ENCODE data around the gene MPIG6B. TPM values are rescaled to one million over a fixed set of nuclear protein-coding genes. Genes with fewer than 3 reads are reported as not detected.

Gene MPIG6B
- total RNA-seq, 2 experiments from 2014 or later, result not detected

DNA sequence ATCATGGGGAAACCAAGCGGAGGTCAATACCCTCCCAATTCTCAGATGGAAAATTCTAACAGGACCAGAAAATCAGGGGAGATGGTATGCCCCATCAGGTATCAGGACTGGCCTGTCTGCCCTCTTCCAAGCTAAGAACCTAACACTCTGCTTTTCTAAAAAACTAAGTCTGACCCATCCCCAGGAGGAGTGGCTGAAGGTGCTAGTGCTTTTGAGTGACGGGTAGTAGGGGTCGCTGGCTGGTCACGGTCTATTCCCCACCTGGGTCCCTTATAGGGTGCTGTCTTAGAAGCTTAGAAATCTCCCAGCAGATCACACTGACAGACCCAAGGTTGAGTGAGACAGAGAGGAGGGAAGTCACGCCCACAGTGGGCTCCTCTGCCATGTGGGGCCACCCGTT lies 29.6 kb upstream of the MPIG6B start:
- Histone ChIP-seq H3K36me3 (ENCODE audit: insufficient read depth, low read length) (peaks cover 71% of the 10 kb centered on the region), H3K4me1 (ENCODE audit: insufficient read depth, low read length, poor library complexity, severe bottlenecking) (peaks cover 12% of the 10 kb centered on the region), H3K4me2 (ENCODE audit: low read length) (no peak overlapping the region), H3K9me2 (ENCODE audit: insufficient read depth, low read length) (no peaks in the 10 kb centered on the region), H3K27ac (ENCODE audit: low read depth, low read length, poor library complexity, severe bottlenecking) (no peak overlapping the region), H2AFZ (ENCODE audit: low read length) (no peak overlapping the region), H4K20me1 (ENCODE audit: insufficient read depth, low read length) (no peaks in the 10 kb centered on the region), H3K9me3 (ENCODE audit: low read length) (no peaks in the 10 kb centered on the region), H3K4me3 (ENCODE audit: low read depth, low read length, poor library complexity, severe bottlenecking) (no peak overlapping the region), H3K79me2 (ENCODE audit: insufficient read depth, low read depth, low read length) (no peaks in the 10 kb centered on the region)
- POLR2A ChIA-PET, result interaction anchor here (0.6 kb wide), 1 partner anchor 21 kb away, joined by 3 read pairs; no protein-coding TSS in a partner anchor
- no peak for TF ChIP-seq EZH2phosphoT487 (IDR thresholded peaks at IDR 0.05; ENCODE audit: borderline replicate concordance, low read depth, low read length)
- TF ChIP-seq, protein P1, sequence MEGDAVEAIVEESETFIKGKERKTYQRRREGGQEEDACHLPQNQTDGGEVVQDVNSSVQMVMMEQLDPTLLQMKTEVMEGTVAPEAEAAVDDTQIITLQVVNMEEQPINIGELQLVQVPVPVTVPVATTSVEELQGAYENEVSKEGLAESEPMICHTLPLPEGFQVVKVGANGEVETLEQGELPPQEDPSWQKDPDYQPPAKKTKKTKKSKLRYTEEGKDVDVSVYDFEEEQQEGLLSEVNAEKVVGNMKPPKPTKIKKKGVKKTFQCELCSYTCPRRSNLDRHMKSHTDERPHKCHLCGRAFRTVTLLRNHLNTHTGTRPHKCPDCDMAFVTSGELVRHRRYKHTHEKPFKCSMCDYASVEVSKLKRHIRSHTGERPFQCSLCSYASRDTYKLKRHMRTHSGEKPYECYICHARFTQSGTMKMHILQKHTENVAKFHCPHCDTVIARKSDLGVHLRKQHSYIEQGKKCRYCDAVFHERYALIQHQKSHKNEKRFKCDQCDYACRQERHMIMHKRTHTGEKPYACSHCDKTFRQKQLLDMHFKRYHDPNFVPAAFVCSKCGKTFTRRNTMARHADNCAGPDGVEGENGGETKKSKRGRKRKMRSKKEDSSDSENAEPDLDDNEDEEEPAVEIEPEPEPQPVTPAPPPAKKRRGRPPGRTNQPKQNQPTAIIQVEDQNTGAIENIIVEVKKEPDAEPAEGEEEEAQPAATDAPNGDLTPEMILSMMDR (conservative IDR thresholded peaks at IDR 0.05; ENCODE audit: low read length), result no peak
- no TSS peak for BruUV-seq (replicated peaks)
- CTCF ChIA-PET (ENCODE audit: unreplicated experiment), result interaction anchor here (0.6 kb wide), 1 partner anchor 356 kb away, joined by 3 read pairs; no protein-coding TSS in a partner anchor
- DNase-seq (ENCODE audit: low spot score), result no peak
- intact Hi-C loops (cut with micrococcal nuclease; ENCODE audit: unreplicated experiment), result no loop called here

DNA sequence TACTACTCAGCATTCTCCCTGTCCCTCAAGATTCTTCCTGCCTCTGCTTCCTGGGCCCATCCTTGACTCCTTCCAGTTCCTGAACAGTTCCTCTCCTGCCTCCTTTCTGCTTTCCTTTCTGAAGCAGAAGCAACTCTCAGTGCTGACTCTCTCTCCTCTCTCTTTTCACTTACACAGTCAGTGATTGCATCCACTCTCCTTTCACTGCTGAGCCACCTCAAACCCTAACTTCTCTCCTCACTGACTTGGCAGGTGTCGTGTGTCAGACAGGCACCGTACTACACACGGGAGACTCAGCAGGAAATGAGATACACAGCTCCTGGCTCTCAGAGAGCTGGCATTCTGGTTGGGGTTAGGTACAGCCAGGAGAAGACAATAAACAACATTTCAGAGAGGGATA lies 25.6 kb upstream of the MPIG6B start:
- no peaks in the 10 kb centered on the region for H3K9me2 ChIP-seq (ENCODE audit: insufficient read depth, low read length)
- peaks cover 51% of the 10 kb centered on the region for H3K36me3 ChIP-seq (ENCODE audit: insufficient read depth, low read length)
- CTCF ChIA-PET (ENCODE audit: unreplicated experiment), result no interaction called here
- no peak overlapping the region for H3K4me3 ChIP-seq (ENCODE audit: low read depth, low read length, poor library complexity, severe bottlenecking)
- intact Hi-C loops (cut with micrococcal nuclease; ENCODE audit: unreplicated experiment), result no loop called here
- no peaks in the 10 kb centered on the region for H4K20me1 ChIP-seq (ENCODE audit: insufficient read depth, low read length)
- H3K79me2 ChIP-seq (ENCODE audit: insufficient read depth, low read depth, low read length), result peaks cover 11% of the 10 kb centered on the region; the same call in 1 of the 2 replicates
- H3K9me3 ChIP-seq (ENCODE audit: low read length), result no peaks in the 10 kb centered on the region
- POLR2A ChIA-PET, result no interaction called here
- no TSS peak for BruUV-seq (replicated peaks)
- no peak overlapping the region for H3K4me2 ChIP-seq (ENCODE audit: low read length)
- no peak for DNase-seq (ENCODE audit: low spot score)
- TF ChIP-seq, protein P1 (conservative IDR thresholded peaks at IDR 0.05; ENCODE audit: low read length), result no peak
- TF ChIP-seq EZH2phosphoT487 (IDR thresholded peaks at IDR 0.05; ENCODE audit: borderline replicate concordance, low read depth, low read length), result no peak
- no peak overlapping the region for H2AFZ ChIP-seq (ENCODE audit: low read length)
- peaks cover 15% of the 10 kb centered on the region for H3K4me1 ChIP-seq (ENCODE audit: insufficient read depth, low read length, poor library complexity, severe bottlenecking)
- H3K27ac ChIP-seq (ENCODE audit: low read depth, low read length, poor library complexity, severe bottlenecking), result no peak overlapping the region

DNA sequence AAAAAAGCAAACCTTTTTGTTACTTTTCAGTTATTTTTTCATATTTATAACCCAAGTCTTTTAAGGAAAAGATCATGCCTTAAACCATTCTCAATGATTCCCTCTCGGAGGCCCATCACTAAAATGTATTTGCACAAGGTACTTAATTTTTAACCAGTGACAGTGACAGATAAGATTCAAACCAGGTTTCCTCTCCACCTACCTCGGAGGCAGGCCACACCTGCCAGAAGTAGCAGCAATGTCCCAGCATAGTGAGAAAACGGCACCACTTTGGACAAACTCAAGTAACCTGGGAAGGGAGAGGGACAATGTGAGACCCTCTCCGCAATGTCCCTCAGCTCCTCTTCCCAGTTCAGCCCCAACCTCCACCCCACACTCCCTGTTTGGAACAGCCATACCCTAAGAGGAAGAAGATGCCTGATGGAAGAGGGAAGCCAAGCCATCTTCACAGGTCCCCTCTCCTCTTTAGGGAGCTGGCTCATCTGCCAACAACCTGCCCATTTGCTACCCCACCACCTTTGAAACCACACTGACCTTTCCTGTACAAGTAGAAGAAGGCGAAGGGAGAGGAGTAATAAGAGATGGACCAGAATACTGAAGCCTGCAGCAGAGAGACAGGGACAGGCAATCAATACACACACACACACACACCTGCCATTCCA lies 22.3 kb upstream of the MPIG6B start:
- DNase-seq (ENCODE audit: low spot score), result no peak
- Histone ChIP-seq H3K79me2 (ENCODE audit: insufficient read depth, low read depth, low read length) (peaks cover 14% of the 10 kb centered on the region; the same call in 1 of the 2 replicates), H3K9me3 (ENCODE audit: low read length) (no peaks in the 10 kb centered on the region), H3K36me3 (ENCODE audit: insufficient read depth, low read length) (peaks cover 27% of the 10 kb centered on the region), H3K4me1 (ENCODE audit: insufficient read depth, low read length, poor library complexity, severe bottlenecking) (peaks cover 20% of the 10 kb centered on the region), H3K4me3 (ENCODE audit: low read depth, low read length, poor library complexity, severe bottlenecking) (no peak overlapping the region), H3K9me2 (ENCODE audit: insufficient read depth, low read length) (no peaks in the 10 kb centered on the region), H4K20me1 (ENCODE audit: insufficient read depth, low read length) (no peaks in the 10 kb centered on the region), H3K4me2 (ENCODE audit: low read length) (peak overlapping the region; percentile 98), H2AFZ (ENCODE audit: low read length) (no peak overlapping the region), H3K27ac (ENCODE audit: low read depth, low read length, poor library complexity, severe bottlenecking) (no peak overlapping the region)
- POLR2A ChIA-PET, result interaction anchor here (1.2 kb wide), 1 partner anchor 86 kb away, joined by 3 read pairs; no protein-coding TSS in a partner anchor
- BruUV-seq (replicated peaks), result no TSS peak
- intact Hi-C loops (cut with micrococcal nuclease; ENCODE audit: unreplicated experiment), result loop anchor here (10.0 kb wide), 1 partner anchor 254 kb away; the partner anchor contains the start of genes NELFE and SKIC2
- TF ChIP-seq, protein P1 (conservative IDR thresholded peaks at IDR 0.05; ENCODE audit: low read length), result no peak
- no peak for TF ChIP-seq EZH2phosphoT487 (IDR thresholded peaks at IDR 0.05; ENCODE audit: borderline replicate concordance, low read depth, low read length)
- CTCF ChIA-PET (ENCODE audit: unreplicated experiment), result no interaction called here
